K562 (cell line): ENCODE data around the gene TP53BP2. TPM values are rescaled to one million over a fixed set of nuclear protein-coding genes. Genes with fewer than 3 reads are reported as not detected.
A peak's percentile ranks its signal among the peaks of the same experiment; 100 is the strongest.

Source experiments
- ARNT ChIP-seq, 2 experiments: fragments of 450-650 bp; IDR thresholded peaks; 2 replicates each; pipeline ENCODE4 v1.6.1; 2016; ENCODE audit warnings: mild to moderate bottlenecking in 1 of 2
- CBX2 ChIP-seq: fragments of 200-600 bp; sonication (generic); IDR thresholded peaks from one replicate; pipeline ENCODE4 v1.6.1; 2012; ENCODE audit warnings: mild to moderate bottlenecking, low read length, inconsistent platforms; ENCODE audit not compliant: insufficient read depth, poor library complexity, severe bottlenecking
- EP400 ChIP-seq: fragments of 450-650 bp; IDR thresholded peaks from 2 replicates; pipeline ENCODE4 v1.6.1; 2017; ENCODE audit warnings: antibody characterized with exemption, mild to moderate bottlenecking, moderate library complexity
- GABPB2 ChIP-seq: fragments of 250-450 bp; sonication (Bioruptor Pico); conservative IDR thresholded peaks from 2 replicates; pipeline ENCODE4 v1.5.1; 2021; ENCODE audit warnings: mild to moderate bottlenecking
- GATAD2A ChIP-seq: fragments of 450-650 bp; IDR thresholded peaks from 2 replicates; pipeline ENCODE4 v1.6.1; 2017
- NELFE ChIP-seq: IDR thresholded peaks from 2 replicates; pipeline ENCODE4 v1.6.1; 2011; ENCODE audit warnings: mild to moderate bottlenecking; ENCODE audit not compliant: insufficient read depth, insufficient read length
- PHF20 ChIP-seq: fragments of 450-650 bp; IDR thresholded peaks from 2 replicates; pipeline ENCODE4 v1.6.1; 2018; ENCODE audit not compliant: partially characterized antibody
- POLR2H ChIP-seq: IDR thresholded peaks from 2 replicates; pipeline ENCODE4 v1.6.1; 2016; ENCODE audit warnings: missing genetic modification characterization, low read depth, mild to moderate bottlenecking, control low read depth, missing compliant biosample characterization, moderate library complexity
- USF2 ChIP-seq: sonication (generic); formaldehyde crosslinking; IDR thresholded peaks from 2 replicates; pipeline ENCODE4 v1.5.0; 2020; ENCODE audit warnings: missing genetic modification reagents
- ZKSCAN1 ChIP-seq: fragments of 150-350 bp; IDR thresholded peaks from 2 replicates; pipeline ENCODE4 v1.6.1; 2016; ENCODE audit warnings: low read depth, low read length
- ZNF24 ChIP-seq: fragments of 450-650 bp; IDR thresholded peaks from 2 replicates; pipeline ENCODE4 v1.6.1; 2016
- ZNF324 ChIP-seq: fragments of 250-450 bp; sonication (Bioruptor Pico); IDR thresholded peaks from 2 replicates; pipeline ENCODE4 v1.4.0; 2020; ENCODE audit warnings: mild to moderate bottlenecking
- polyA plus RNA-seq, 8 experiments: library from polyadenylated mRNA; depleted of rRNA in 4 of 8; stranded (reverse) in 5 of 8; unstranded in 3 of 8; fragments of >200 nt; fragmentation: Nextera tagmentation in 2 of 8; fragmentation: Illumina TruSeq in 1 of 8; extraction: Ambion mirVana in 2 of 8; extraction: Trizol in 1 of 8; gene quantifications; 2 replicates each; pipeline versions ENCODE4 v1.2.1 to v1.2.3, GENCODE V29; 2011 to 2014; ENCODE audit warnings: inconsistent platforms in 1 of 8, missing spikeins in 1 of 8
- total RNA-seq, 7 experiments: library from RNA; depleted of rRNA in 6 of 7; stranded (reverse); fragments of >200 nt in 6 of 7; fragmentation: Illumina TruSeq in 2 of 7; extraction: Trizol in 2 of 7; gene quantifications; 2 replicates each; pipeline versions ENCODE4 v1.2.1 to v1.2.3, GENCODE V29; 2011 to 2021; ENCODE audit warnings: low replicate concordance in 1 of 7
- TF ChIP-seq, protein P1 (sequence below), 2 experiments: fragments of 200-800 bp in 1 of 2; sonication (Bioruptor generic) in 1 of 2; sonication (generic) in 1 of 2; formaldehyde crosslinking in 1 of 2; IDR thresholded peaks in 1 of 2; conservative IDR thresholded peaks in 1 of 2; 2 replicates each; pipeline versions ENCODE4 v1.5.0 to v1.6.1; 2016 to 2020; ENCODE audit warnings: missing compliant biosample characterization in 1 of 2, missing genetic modification characterization in 1 of 2, missing genetic modification reagents in 1 of 2
- TF ChIP-seq, protein P2 (sequence below), 3 experiments: IDR thresholded peaks in 2 of 3; conservative IDR thresholded peaks in 1 of 3; 2 replicates each; pipeline ENCODE4 v1.5.1; 2011 to 2012; ENCODE audit warnings: low read length in 3 of 3, mild to moderate bottlenecking in 3 of 3, control low read depth in 2 of 3, improper control_type of control experiment in 1 of 3, inconsistent platforms in 1 of 3, low read depth in 1 of 3, mixed read lengths in 1 of 3, moderate library complexity in 1 of 3; ENCODE audit not compliant: insufficient read depth in 2 of 3
- TF ChIP-seq, protein P3 (sequence below), 2 experiments: fragments of 450-650 bp; conservative IDR thresholded peaks; 2 replicates each; pipeline ENCODE4 v1.6.1; 2017; ENCODE audit warnings: mild to moderate bottlenecking in 2 of 2, moderate library complexity in 2 of 2
- TF ChIP-seq, protein P4 (sequence below): fragments of 450-650 bp; IDR thresholded peaks from 2 replicates; pipeline ENCODE4 v1.7.0; 2016; ENCODE audit warnings: borderline replicate concordance

Gene TP53BP2
- total and polyA plus RNA-seq, 9 of the 15 experiments (the other 6 are each of a cell fraction or from before 2014, with no cell fraction given): 17.0 to 69.6 (median 40.1) TPM

GRCh38 chr1:223843934-223844786 lies 1.6 kb downstream of the TP53BP2 start (continued):
- TF ChIP-seq, protein P1, sequence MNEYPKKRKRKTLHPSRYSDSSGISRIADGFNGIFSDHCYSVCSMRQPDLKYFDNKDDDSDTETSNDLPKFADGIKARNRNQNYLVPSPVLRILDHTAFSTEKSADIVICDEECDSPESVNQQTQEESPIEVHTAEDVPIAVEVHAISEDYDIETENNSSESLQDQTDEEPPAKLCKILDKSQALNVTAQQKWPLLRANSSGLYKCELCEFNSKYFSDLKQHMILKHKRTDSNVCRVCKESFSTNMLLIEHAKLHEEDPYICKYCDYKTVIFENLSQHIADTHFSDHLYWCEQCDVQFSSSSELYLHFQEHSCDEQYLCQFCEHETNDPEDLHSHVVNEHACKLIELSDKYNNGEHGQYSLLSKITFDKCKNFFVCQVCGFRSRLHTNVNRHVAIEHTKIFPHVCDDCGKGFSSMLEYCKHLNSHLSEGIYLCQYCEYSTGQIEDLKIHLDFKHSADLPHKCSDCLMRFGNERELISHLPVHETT (CRISPR knock-in tag; conservative IDR thresholded peaks at IDR 0.05 in 1 of 2, IDR thresholded peaks at IDR 0.05 in 1 of 2): no peak
- TF ChIP-seq USF2 (CRISPR knock-in tag): no peak
- TF ChIP-seq NELFE: no peak
- TF ChIP-seq, protein P2, sequence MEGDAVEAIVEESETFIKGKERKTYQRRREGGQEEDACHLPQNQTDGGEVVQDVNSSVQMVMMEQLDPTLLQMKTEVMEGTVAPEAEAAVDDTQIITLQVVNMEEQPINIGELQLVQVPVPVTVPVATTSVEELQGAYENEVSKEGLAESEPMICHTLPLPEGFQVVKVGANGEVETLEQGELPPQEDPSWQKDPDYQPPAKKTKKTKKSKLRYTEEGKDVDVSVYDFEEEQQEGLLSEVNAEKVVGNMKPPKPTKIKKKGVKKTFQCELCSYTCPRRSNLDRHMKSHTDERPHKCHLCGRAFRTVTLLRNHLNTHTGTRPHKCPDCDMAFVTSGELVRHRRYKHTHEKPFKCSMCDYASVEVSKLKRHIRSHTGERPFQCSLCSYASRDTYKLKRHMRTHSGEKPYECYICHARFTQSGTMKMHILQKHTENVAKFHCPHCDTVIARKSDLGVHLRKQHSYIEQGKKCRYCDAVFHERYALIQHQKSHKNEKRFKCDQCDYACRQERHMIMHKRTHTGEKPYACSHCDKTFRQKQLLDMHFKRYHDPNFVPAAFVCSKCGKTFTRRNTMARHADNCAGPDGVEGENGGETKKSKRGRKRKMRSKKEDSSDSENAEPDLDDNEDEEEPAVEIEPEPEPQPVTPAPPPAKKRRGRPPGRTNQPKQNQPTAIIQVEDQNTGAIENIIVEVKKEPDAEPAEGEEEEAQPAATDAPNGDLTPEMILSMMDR (IDR thresholded peaks at IDR 0.05 in 2 of 3, conservative IDR thresholded peaks at IDR 0.05 in 1 of 3; ENCODE audit: insufficient read depth in 2 of 3, low read depth in 1 of 3, low read length in 3 of 3): no peak
- TF ChIP-seq GABPB2 (CRISPR knock-in tag): no peak
- TF ChIP-seq, protein P3, sequence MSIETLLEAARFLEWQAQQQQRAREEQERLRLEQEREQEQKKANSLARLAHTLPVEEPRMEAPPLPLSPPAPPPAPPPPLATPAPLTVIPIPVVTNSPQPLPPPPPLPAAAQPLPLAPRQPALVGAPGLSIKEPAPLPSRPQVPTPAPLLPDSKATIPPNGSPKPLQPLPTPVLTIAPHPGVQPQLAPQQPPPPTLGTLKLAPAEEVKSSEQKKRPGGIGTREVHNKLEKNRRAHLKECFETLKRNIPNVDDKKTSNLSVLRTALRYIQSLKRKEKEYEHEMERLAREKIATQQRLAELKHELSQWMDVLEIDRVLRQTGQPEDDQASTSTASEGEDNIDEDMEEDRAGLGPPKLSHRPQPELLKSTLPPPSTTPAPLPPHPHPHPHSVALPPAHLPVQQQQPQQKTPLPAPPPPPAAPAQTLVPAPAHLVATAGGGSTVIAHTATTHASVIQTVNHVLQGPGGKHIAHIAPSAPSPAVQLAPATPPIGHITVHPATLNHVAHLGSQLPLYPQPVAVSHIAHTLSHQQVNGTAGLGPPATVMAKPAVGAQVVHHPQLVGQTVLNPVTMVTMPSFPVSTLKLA (conservative IDR thresholded peaks at IDR 0.05): no peak
- 0 out of 2 replicates have a peak, but pooled peaks have one; percentile 42 for TF ChIP-seq POLR2H (tag)
- TF ChIP-seq EP400: peak; percentile 24; the same call in 1 of the 2 replicates
- TF ChIP-seq CBX2: no peak
- TF ChIP-seq GATAD2A: no peak
- TF ChIP-seq, protein P4, sequence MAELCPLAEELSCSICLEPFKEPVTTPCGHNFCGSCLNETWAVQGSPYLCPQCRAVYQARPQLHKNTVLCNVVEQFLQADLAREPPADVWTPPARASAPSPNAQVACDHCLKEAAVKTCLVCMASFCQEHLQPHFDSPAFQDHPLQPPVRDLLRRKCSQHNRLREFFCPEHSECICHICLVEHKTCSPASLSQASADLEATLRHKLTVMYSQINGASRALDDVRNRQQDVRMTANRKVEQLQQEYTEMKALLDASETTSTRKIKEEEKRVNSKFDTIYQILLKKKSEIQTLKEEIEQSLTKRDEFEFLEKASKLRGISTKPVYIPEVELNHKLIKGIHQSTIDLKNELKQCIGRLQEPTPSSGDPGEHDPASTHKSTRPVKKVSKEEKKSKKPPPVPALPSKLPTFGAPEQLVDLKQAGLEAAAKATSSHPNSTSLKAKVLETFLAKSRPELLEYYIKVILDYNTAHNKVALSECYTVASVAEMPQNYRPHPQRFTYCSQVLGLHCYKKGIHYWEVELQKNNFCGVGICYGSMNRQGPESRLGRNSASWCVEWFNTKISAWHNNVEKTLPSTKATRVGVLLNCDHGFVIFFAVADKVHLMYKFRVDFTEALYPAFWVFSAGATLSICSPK: no peak
- TF ChIP-seq ZNF324 (CRISPR knock-in tag): no peak
- TF ChIP-seq ZKSCAN1: no peak
- TF ChIP-seq ARNT (IDR thresholded peaks at IDR 0.05): no peak
- peak; percentile 52; the same call in 1 of the 2 replicates for TF ChIP-seq ZNF24
- peak; percentile 74 for TF ChIP-seq PHF20
